Measurements from ENCODE around the gene DOCK2.

DOCK2 gene

DNA sequence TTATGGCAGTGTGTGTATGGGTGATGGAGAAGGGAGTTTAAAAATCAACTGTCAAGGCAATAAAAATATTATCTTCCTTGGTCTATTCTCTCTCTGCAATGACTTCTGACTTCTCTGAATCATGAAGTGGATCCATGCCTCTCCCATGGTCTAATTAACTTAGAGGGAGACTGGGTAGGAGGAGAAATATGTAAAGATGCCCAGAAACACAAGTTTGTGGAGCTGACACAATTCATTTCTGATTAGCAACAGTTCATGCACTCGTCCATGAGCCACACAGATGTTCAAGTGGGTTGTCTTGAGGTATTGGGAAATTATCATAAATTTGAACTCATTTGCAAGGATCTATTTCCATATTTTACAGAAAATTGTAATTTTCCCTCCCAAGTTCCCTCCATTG, 305.1 kb downstream of the DOCK2 start:
- Mint-ChIP-seq H3K36me3 (ENCODE audit: low read depth) (no peaks in the 10 kb centered on the region), H3K9me3 (no peaks in the 10 kb centered on the region), H3K27me3 (ENCODE audit: low read depth, poor library complexity) (peaks cover 13% of the 10 kb centered on the region), H3K4me1 (peaks cover 12% of the 10 kb centered on the region), H3K4me3 (no peak overlapping the region), H3K27ac (no peak overlapping the region)
- TF ChIP-seq, protein P1, sequence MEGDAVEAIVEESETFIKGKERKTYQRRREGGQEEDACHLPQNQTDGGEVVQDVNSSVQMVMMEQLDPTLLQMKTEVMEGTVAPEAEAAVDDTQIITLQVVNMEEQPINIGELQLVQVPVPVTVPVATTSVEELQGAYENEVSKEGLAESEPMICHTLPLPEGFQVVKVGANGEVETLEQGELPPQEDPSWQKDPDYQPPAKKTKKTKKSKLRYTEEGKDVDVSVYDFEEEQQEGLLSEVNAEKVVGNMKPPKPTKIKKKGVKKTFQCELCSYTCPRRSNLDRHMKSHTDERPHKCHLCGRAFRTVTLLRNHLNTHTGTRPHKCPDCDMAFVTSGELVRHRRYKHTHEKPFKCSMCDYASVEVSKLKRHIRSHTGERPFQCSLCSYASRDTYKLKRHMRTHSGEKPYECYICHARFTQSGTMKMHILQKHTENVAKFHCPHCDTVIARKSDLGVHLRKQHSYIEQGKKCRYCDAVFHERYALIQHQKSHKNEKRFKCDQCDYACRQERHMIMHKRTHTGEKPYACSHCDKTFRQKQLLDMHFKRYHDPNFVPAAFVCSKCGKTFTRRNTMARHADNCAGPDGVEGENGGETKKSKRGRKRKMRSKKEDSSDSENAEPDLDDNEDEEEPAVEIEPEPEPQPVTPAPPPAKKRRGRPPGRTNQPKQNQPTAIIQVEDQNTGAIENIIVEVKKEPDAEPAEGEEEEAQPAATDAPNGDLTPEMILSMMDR (IDR thresholded peaks at IDR 0.05), result no peak
- DNase-seq, result no peak

DNA sequence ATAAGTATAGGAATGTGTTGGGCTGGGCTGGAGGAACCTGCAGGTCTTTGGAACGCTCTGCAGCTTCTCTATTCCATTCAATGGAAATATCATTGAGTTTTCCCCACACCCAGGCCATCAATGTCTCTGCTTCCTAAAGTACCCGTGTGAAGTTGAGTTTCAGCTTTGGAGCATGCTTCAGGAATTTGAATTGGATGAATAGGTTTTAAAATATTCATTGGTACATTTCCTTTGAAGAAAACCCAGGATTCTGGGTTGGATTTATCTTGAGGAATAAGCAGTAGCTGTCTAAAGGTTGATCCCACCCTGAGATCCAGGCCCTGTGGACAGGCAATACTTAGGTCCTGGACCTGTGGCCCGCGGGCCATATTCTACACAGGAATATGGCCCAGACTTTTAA, 306.0 kb downstream of the DOCK2 start:
- DNase-seq, result no peak
- Mint-ChIP-seq H3K27ac (no peak overlapping the region), H3K9me3 (no peaks in the 10 kb centered on the region), H3K36me3 (ENCODE audit: low read depth) (no peaks in the 10 kb centered on the region), H3K4me3 (no peak overlapping the region), H3K27me3 (ENCODE audit: low read depth, poor library complexity) (peaks cover 10% of the 10 kb centered on the region), H3K4me1 (peaks cover 12% of the 10 kb centered on the region)
- TF ChIP-seq, protein P1 (IDR thresholded peaks at IDR 0.05), result no peak

DNA sequence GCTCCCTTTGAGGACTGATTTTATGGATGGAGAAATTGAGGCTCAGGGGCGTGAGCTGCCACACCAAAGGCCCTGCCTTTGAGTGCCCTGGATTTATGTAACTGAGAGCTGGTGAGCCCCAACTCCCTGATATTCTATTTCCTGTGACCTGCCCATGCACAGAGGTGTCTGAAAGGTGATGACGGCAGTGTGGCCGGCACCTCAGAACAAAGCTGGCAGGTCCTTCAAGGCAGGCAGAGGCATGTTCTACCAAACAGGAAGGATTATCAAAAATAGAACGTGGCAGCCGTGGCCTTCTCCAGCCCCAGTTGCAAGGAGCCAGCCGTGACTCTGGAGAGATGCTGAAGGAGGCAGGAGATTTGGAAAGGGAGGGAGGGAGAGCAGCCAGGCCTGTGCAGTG, 307.0 kb downstream of the DOCK2 start:
- peaks cover 2% of the 10 kb centered on the region for H3K9me3 Mint-ChIP-seq
- TF ChIP-seq, protein P1 (IDR thresholded peaks at IDR 0.05), result no peak
- no peak overlapping the region for H3K27ac Mint-ChIP-seq
- H3K4me1 Mint-ChIP-seq, result peaks cover 12% of the 10 kb centered on the region
- H3K4me3 Mint-ChIP-seq, result no peak overlapping the region
- no peak for DNase-seq
- peaks cover 11% of the 10 kb centered on the region for H3K27me3 Mint-ChIP-seq (ENCODE audit: low read depth, poor library complexity)
- no peaks in the 10 kb centered on the region for H3K36me3 Mint-ChIP-seq (ENCODE audit: low read depth)

DNA sequence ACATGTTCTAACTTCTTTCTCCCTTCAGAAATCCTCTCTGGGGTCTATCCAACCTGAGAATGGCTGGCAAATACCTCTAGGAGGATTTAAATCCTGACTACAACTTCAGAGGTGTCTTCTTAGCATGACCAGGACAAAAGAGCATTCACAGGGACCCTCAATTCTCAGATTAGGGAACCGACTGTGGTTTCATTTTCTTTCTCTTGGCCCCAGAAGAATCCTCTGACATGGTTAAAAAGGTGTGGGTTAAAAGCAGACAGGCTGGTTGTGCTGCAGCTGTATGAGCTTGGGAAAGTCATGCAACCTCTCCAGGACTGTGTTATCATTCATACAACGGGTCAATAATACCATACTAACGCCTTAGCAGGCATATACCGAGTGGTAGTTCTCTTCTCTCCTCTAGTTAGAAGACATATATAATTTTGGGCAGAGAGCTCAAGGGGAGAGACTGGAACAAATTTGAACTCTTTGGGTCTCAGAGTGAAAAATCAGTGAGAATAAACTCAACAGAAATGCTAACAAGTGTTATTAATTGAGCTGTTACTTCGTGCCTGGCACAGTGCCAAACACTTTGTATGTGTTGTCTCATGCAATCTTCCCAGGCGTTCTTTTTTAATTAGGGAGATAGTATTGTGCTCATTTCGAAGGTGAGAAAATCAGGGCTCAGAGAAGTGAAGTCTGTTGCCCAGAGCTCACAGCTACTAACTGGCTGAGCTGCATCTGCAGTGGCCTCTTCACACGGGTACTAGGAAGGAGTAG, 308.0 kb downstream of the DOCK2 start:
- TF ChIP-seq, protein P1 (IDR thresholded peaks at IDR 0.05), result no peak
- no peaks in the 10 kb centered on the region for H3K36me3 Mint-ChIP-seq (ENCODE audit: low read depth)
- H3K27me3 Mint-ChIP-seq (ENCODE audit: low read depth, poor library complexity), result peaks cover 13% of the 10 kb centered on the region
- no peak for DNase-seq
- no peak overlapping the region for H3K4me3 Mint-ChIP-seq
- peaks cover 12% of the 10 kb centered on the region for H3K4me1 Mint-ChIP-seq
- peaks cover 10% of the 10 kb centered on the region for H3K9me3 Mint-ChIP-seq
- H3K27ac Mint-ChIP-seq, result no peak overlapping the region

DNA sequence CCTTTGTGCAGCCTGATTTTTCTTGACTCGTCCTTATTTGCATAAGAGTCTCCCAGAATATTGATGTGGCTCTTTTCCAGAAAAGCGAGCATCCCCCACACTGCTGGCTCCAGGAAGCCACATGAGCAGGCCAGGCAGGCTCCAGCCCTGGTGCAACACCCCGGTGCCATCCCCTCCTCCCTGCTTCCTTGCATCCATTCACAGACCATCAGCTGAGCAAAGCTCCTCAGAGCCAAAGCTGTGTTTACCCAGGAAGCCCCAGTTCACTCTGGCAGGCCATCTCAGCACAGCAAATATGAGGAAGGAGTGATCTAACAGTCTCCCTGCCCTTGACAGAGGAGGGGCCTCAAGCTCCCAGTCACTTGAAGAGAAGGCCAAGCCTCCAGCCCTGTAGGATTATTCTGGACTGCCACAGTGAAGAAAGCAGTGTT, 308.8 kb downstream of the DOCK2 start:
- no peak overlapping the region for H3K27ac Mint-ChIP-seq
- no peak overlapping the region for H3K4me3 Mint-ChIP-seq
- TF ChIP-seq, protein P1 (IDR thresholded peaks at IDR 0.05), result no peak
- DNase-seq, result peak; percentile 5
- H3K9me3 Mint-ChIP-seq, result peaks cover 13% of the 10 kb centered on the region
- peaks cover 17% of the 10 kb centered on the region for H3K27me3 Mint-ChIP-seq (ENCODE audit: low read depth, poor library complexity)
- H3K4me1 Mint-ChIP-seq, result peaks cover 12% of the 10 kb centered on the region
- no peaks in the 10 kb centered on the region for H3K36me3 Mint-ChIP-seq (ENCODE audit: low read depth)

DNA sequence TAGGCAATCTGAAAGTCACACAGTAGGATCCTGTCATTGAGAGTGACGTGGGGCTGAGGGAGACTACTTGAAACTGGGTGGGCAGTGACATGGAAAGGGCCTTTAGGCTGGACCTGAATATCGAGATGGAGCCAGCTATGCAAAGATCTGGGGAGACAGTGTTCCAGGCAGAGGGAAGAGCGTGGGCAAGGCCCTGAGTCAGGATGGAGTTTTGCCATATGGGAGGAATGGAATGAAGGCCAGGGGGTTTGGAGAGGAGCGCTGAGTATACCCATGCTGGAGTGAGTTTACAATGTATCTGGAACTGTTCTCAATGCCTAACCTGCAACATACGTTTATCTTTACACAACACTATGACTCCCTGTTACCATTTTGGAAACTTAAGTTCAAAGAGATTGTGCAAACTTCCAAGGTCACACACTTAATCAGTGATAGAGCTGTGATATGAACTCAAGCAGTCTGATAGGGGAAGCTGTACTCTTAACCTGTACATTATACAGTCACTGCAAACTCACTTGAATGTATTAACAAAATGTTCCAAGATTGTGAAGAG, 309.7 kb downstream of the DOCK2 start:
- H3K4me3 Mint-ChIP-seq, result no peak overlapping the region
- H3K9me3 Mint-ChIP-seq, result peaks cover 13% of the 10 kb centered on the region
- H3K4me1 Mint-ChIP-seq, result peaks cover 12% of the 10 kb centered on the region
- DNase-seq, result no peak
- TF ChIP-seq, protein P1 (IDR thresholded peaks at IDR 0.05), result no peak
- H3K27me3 Mint-ChIP-seq (ENCODE audit: low read depth, poor library complexity), result peaks cover 19% of the 10 kb centered on the region
- no peak overlapping the region for H3K27ac Mint-ChIP-seq
- no peaks in the 10 kb centered on the region for H3K36me3 Mint-ChIP-seq (ENCODE audit: low read depth)

Measured in nephron progenitor cell (in vitro differentiated cells).